B cell (primary cell): Measurements from ENCODE around the gene ENTPD1. TPM values are rescaled to one million over a fixed set of nuclear protein-coding genes. Genes with fewer than 3 reads are reported as not detected.
"Not testable (repeated sequence)": the region's sequence is repeated elsewhere in the genome, so short reads cannot be mapped to it uniquely, and the experiment has no call there.

ENCODE experiments used
- ATAC-seq: fragments of 200-7000 bp; cut with Tn5 transposase; one replicate; pipeline ENCODE4 v1.10.0; 2021; ENCODE audit warnings: low read depth, mild to moderate bottlenecking, moderate number of reproducible peaks, moderate library complexity
- CTCF ChIA-PET: fragments of 350-600 bp; sonication (Branson Sonifier 250); formaldehyde crosslinking; loops from one replicate; lab custom pipeline; 2021; ENCODE audit warnings: antibody characterized with exemption, inconsistent platforms; lab: Charles Lee
- POLR2A ChIA-PET: fragments of 350-600 bp; sonication (Branson Sonifier 250); formaldehyde crosslinking; loops from one replicate; lab custom pipeline; 2021; ENCODE audit warnings: antibody characterized with exemption; lab: Charles Lee
- DNase-seq: peaks from one replicate; pipeline ENCODE4 v3.0.0; 2013
- H2AFZ ChIP-seq: 2 replicates; pipeline ENCODE4 v1.6.1; 2012; ENCODE audit warnings: mild to moderate bottlenecking, low read depth, low read length; ENCODE audit not compliant: insufficient read depth, poor library complexity, severe bottlenecking
- H3K27ac ChIP-seq, 2 donors: 1 replicate in 1 of 2; 2 replicates in 1 of 2; pipeline ENCODE4 v1.5.1; 2012 to 2013; ENCODE audit warnings: low read length in 2 of 2, mild to moderate bottlenecking in 2 of 2, moderate library complexity in 1 of 2
- H3K27me3 ChIP-seq, 4 experiments: fragments of 200-600 bp in 1 of 4; sonication (generic) in 1 of 4; replicated peaks in 1 of 4; 1 replicate in 2 of 4; 2 replicates in 2 of 4; pipeline versions ENCODE4 v1.6.1 to v1.7.0; 2013 to 2016; ENCODE audit warnings: low read length in 3 of 4, mild to moderate bottlenecking in 2 of 4, mixed read lengths in 1 of 4, moderate library complexity in 1 of 4; ENCODE audit not compliant: insufficient read depth in 4 of 4, control insufficient read depth in 3 of 4; ENCODE audit errors: control extremely low read depth in 1 of 4
- H3K36me3 ChIP-seq, 2 experiments: replicated peaks in 1 of 2; 1 replicate in 1 of 2; 2 replicates in 1 of 2; pipeline versions ENCODE4 v1.6.1 to v1.7.1; 2013; ENCODE audit warnings: low read length in 1 of 2; ENCODE audit not compliant: insufficient read depth in 2 of 2, control insufficient read depth in 1 of 2; ENCODE audit errors: control extremely low read depth in 1 of 2, extremely low read depth in 1 of 2
- H3K4me1 ChIP-seq, 2 donors: fragments of 200-600 bp in 1 of 2; sonication (generic) in 1 of 2; 1 replicate in 1 of 2; 2 replicates in 1 of 2; pipeline versions ENCODE4 v1.5.1 to v1.6.1; 2013 to 2017; ENCODE audit warnings: low read length in 2 of 2; ENCODE audit not compliant: control insufficient read depth in 2 of 2, insufficient read depth in 2 of 2
- H3K4me2 ChIP-seq: replicated peaks from 2 replicates; pipeline ENCODE3; 2012; ENCODE audit warnings: mild to moderate bottlenecking, low read depth, low read length; ENCODE audit not compliant: poor library complexity, severe bottlenecking
- H3K4me3 ChIP-seq, 5 experiments: fragments of 200-600 bp in 1 of 5; sonication (generic) in 1 of 5; 1 replicate in 3 of 5; 2 replicates in 2 of 5; pipeline versions ENCODE4 v1.5.1 to v1.7.0; 2011 to 2016; ENCODE audit warnings: low read length in 4 of 5, mild to moderate bottlenecking in 4 of 5, low read depth in 2 of 5, control low read depth in 1 of 5, moderate library complexity in 1 of 5; ENCODE audit not compliant: insufficient read depth in 1 of 5; ENCODE audit errors: control extremely low read depth in 1 of 5, extremely low read depth in 1 of 5
- H3K79me2 ChIP-seq: fragments of 200-600 bp; sonication (generic); one replicate; pipeline ENCODE4 v1.6.0; 2016; ENCODE audit warnings: low read length; ENCODE audit not compliant: control insufficient read depth, insufficient read depth
- H3K9ac ChIP-seq: fragments of 200-600 bp; sonication (generic); 2 replicates; pipeline ENCODE4 v1.6.1; 2017; ENCODE audit warnings: mild to moderate bottlenecking, low read length, moderate library complexity
- H3K9me3 ChIP-seq, 3 donors: one replicate each; pipeline versions ENCODE4 v1.6.1 to v1.7.1; 2013; ENCODE audit warnings: low read length in 2 of 3; ENCODE audit not compliant: control insufficient read depth in 2 of 3, insufficient read depth in 1 of 3; ENCODE audit errors: control extremely low read depth in 1 of 3
- H4K20me1 ChIP-seq: 2 replicates; pipeline ENCODE4 v1.6.0; 2012; ENCODE audit warnings: mild to moderate bottlenecking, low read length; ENCODE audit not compliant: insufficient read depth, control insufficient read depth, poor library complexity, severe bottlenecking
- H3K27ac Mint-ChIP-seq: one replicate; pipeline ENCODE4 v1.8.0; 2021; ENCODE audit warnings: mixed read lengths
- H3K27me3 Mint-ChIP-seq: one replicate; pipeline ENCODE4 v1.8.0; 2021; ENCODE audit warnings: mixed read lengths
- H3K4me1 Mint-ChIP-seq: one replicate; pipeline ENCODE4 v1.8.0; 2021; ENCODE audit warnings: mixed read lengths
- H3K4me3 Mint-ChIP-seq: one replicate; pipeline ENCODE4 v1.8.0; 2021; ENCODE audit warnings: mixed read lengths
- H3K9me3 Mint-ChIP-seq: one replicate; pipeline ENCODE4 v1.8.0; 2022; ENCODE audit warnings: mixed read lengths; ENCODE audit not compliant: insufficient read depth
- EZH2 ChIP-seq: IDR thresholded peaks from 2 replicates; pipeline ENCODE4 v1.6.1; 2012; ENCODE audit warnings: borderline replicate concordance, low read depth, mild to moderate bottlenecking, moderate library complexity, low read length; ENCODE audit not compliant: insufficient read depth, poor library complexity, severe bottlenecking
- WGBS: methylation state at CpG from one replicate; pipeline ENCODE4 v1.1.5; 2013; ENCODE audit warnings: missing lambda C conversion rate; ENCODE audit not compliant: insufficient coverage; 5-methylcytosine and 5-hydroxymethylcytosine counted together
- intact Hi-C: fragments of 100-400 bp; cut with micrococcal nuclease; formaldehyde crosslinking; loops from one replicate; pipeline ENCODE4 v1.10.0; 2022
- polyA plus RNA-seq: library from polyadenylated mRNA; depleted of rRNA; stranded (reverse); fragments of >200 nt; gene quantifications from 2 replicates; pipeline ENCODE4 v1.2.3, GENCODE V29; 2012
- total RNA-seq, 2 donors: library from RNA; stranded (reverse); fragments of 120-200 nt in 1 of 2; gene quantifications; 1 replicate in 1 of 2; 2 replicates in 1 of 2; pipeline versions ENCODE4 v1.2.3 to v1.2.4, GENCODE V29; 2013 to 2022
- TF ChIP-seq, protein P1 (sequence below): fragments of 200-600 bp; IDR thresholded peaks from one replicate; pipeline ENCODE4 v1.8.0; 2022; ENCODE audit warnings: antibody characterized with exemption, mild to moderate bottlenecking

The ENTPD1 gene
- total and polyA plus RNA-seq, 2 donors (not counting 1 experiment from before 2014, with no cell fraction given): 25.9 to 96.3 TPM

DNA sequence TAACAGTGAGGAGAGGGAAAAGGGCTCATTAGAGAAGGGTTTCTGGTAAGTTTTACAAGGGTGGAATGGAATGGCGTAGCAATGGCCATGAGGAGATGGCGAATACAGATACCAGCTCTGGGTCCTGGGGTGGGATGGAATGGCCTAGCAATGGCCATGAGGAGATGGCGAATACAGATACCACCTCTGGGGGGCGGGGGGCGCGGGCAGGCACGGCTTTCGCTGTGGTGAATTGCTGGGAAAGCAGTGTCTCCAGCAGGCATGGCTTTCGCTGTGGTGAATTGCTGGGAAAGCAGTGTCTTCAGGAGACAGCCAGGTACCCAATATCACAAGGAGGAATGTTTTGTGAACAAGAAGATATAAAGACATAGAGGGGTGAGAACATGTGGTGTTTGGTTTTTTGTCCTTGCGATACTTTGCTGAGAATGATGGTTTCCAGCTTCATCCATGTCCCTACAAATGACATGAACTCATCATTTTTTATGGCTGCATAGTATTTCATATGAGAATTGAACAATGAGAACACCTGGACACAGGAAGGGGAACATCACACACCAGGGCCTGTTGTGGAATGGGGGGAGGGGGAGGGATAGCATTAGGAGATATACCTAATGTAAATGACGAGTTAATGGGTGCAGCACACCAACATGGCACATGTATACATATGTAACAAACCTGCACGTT is 150.1 kb downstream of the ENTPD1 start:
- ATAC-seq, H3K27me3 ChIP-seq, H3K36me3 ChIP-seq, H3K4me2 ChIP-seq, H3K27ac ChIP-seq, H4K20me1 ChIP-seq, H3K9me3 ChIP-seq, H2AFZ ChIP-seq, DNase-seq, H3K4me3 ChIP-seq, H3K27me3 Mint-ChIP-seq, H3K9me3 Mint-ChIP-seq, H3K9ac ChIP-seq: not testable (repeated sequence)
- Histone ChIP-seq H3K4me1 (peaks cover 23 to 24% of the 10 kb centered on the region in 2 donors), H3K79me2 (peaks cover 13% of the 10 kb centered on the region)
- Mint-ChIP-seq H3K4me3 (peak overlapping the region; percentile 14), H3K4me1 (peaks cover 17% of the 10 kb centered on the region), H3K27ac (peak overlapping the region; percentile 18)
- ChIA-PET CTCF (interaction anchor here (1.4 to 3.7 kb wide), 2 partner anchors 15 to 212 kb away, joined by 4 to 16 read pairs; partner anchors contain the start of gene TCTN3), POLR2A (interaction anchor here (1.1 kb wide), 1 partner anchor 9 kb away, joined by 4 read pairs; no protein-coding TSS in a partner anchor)
- WGBS: 97% methylated on average over 9 of the region's 12 CpGs
- intact Hi-C loops: loop anchor here (5.0 kb wide), 1 partner anchor 136 kb away; the partner anchor contains the start of gene CCNJ

DNA sequence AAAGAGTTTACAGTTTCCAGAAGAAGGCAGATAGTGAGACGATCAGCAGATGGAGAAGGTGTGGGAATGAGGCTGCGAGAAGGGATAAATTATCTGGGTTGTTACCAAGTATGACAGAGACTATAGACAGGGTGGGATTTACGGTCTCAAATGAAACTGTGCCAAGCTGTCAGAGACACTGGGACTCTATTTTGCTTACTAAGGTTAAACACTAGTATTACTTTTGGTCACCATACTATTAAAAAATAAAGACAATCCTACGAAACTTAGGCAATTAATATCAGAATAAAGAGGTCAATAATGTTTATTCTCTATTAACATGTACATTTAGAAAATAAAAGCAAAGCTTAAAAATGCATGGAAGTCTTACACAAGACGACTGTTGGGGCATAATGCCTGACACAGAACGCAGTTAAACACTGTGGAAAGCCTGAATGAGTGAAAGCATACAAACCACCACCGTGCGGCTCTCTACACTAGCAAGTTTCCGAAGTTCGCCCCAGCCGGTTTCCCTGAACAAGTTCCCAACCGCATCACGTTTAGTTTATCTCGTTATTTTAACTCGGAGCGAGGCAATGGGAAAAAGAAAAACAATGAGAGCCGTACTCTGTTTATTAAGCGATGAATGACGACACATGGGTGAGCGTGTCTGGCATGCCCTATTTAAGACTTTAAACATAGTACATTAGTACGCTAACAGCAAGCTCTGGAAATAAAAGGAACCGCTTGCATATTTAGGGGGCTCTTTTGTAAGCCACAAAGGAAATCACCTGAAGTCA is 150.9 kb downstream of the ENTPD1 start:
- peak overlapping the region; percentile 95 for H3K9ac ChIP-seq
- DNase-seq (no peak), ATAC-seq (peak; percentile 13)
- peak overlapping the region; percentile 21 to 80 for H3K27ac ChIP-seq
- no peaks in the 10 kb centered on the region for H4K20me1 ChIP-seq
- H3K4me3 Mint-ChIP-seq: peak overlapping the region; percentile 95
- H3K27me3 ChIP-seq: no peaks in the 10 kb centered on the region
- peaks cover 23 to 24% of the 10 kb centered on the region in 2 donors for H3K4me1 ChIP-seq
- peak overlapping the region; percentile 99 for H2AFZ ChIP-seq
- intact Hi-C loops: loop anchor here (1.0 to 5.0 kb wide), 3 partner anchors 11 to 183 kb away; partner anchors contain the start of gene CCNJ
- peak overlapping the region; percentile 94 for H3K4me2 ChIP-seq
- H3K4me1 Mint-ChIP-seq: peaks cover 16% of the 10 kb centered on the region
- CTCF ChIA-PET: interaction anchor here (1.0 to 3.7 kb wide), 4 partner anchors 110 to 219 kb away, joined by 3 to 16 read pairs (median 4); partner anchors contain the start of gene TCTN3
- peak overlapping the region; percentile 90 for H3K27ac Mint-ChIP-seq
- peak overlapping the region; percentile 71 to 95 (median 92) for H3K4me3 ChIP-seq
- POLR2A ChIA-PET: interaction anchor here (1.0 kb wide), 1 partner anchor 11 kb away, joined by 4 read pairs; no protein-coding TSS in a partner anchor
- H3K9me3 Mint-ChIP-seq: no peaks in the 10 kb centered on the region
- WGBS: 10% methylated on average over 15 of the region's 22 CpGs
- no peaks in the 10 kb centered on the region for H3K27me3 Mint-ChIP-seq
- peaks cover 0 to 4% of the 10 kb centered on the region in 2 experiments for H3K36me3 ChIP-seq
- TF ChIP-seq, protein P1, sequence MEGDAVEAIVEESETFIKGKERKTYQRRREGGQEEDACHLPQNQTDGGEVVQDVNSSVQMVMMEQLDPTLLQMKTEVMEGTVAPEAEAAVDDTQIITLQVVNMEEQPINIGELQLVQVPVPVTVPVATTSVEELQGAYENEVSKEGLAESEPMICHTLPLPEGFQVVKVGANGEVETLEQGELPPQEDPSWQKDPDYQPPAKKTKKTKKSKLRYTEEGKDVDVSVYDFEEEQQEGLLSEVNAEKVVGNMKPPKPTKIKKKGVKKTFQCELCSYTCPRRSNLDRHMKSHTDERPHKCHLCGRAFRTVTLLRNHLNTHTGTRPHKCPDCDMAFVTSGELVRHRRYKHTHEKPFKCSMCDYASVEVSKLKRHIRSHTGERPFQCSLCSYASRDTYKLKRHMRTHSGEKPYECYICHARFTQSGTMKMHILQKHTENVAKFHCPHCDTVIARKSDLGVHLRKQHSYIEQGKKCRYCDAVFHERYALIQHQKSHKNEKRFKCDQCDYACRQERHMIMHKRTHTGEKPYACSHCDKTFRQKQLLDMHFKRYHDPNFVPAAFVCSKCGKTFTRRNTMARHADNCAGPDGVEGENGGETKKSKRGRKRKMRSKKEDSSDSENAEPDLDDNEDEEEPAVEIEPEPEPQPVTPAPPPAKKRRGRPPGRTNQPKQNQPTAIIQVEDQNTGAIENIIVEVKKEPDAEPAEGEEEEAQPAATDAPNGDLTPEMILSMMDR: no peak
- no peak for TF ChIP-seq EZH2
- peaks cover 13% of the 10 kb centered on the region for H3K79me2 ChIP-seq
- peaks cover 0 to 3% (median 0%) of the 10 kb centered on the region in 3 donors for H3K9me3 ChIP-seq
